Measurements from ENCODE around the gene JUN.

The JUN gene

DNA sequence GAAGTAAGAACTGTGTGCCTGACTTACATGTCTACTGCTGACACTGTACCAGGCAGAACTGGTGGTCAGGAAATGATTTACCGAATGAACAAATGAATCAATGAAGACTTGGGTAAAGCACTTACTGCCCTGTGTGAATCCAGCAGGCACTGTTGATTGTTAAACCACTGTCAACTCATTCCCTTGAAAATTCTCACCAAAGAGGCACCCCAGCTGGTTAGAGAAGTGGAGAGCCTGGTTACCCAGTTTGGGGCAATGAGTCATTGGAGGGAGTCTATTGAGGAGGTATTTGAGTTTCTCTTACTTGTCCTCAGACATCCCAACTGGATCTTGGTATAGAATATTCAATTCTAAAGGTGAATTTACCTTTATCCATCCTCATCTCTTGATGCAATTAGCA, 34.2 kb downstream of the JUN start:
- H3K4me1 ChIP-seq (ENCODE audit: control insufficient read depth, insufficient read depth, low read length) = peaks cover 3% of the 10 kb centered on the region
- H3K4me3 ChIP-seq (ENCODE audit: low read depth, low read length) = no peak overlapping the region
- no peaks in the 10 kb centered on the region for H3K9me3 ChIP-seq (ENCODE audit: control insufficient read depth, insufficient read depth, low read depth, low read length)
- H3K27ac ChIP-seq (ENCODE audit: extremely low read depth, low read depth, low read length) = no peak overlapping the region
- ChIA-PET POLR2A (no interaction called here), CTCF (interaction anchor here (1.1 to 1.4 kb wide), 2 partner anchors 9 to 19 kb away, joined by 3 to 4 read pairs; no protein-coding TSS in a partner anchor)
- H3K36me3 ChIP-seq (ENCODE audit: control insufficient read depth in 2 of 2, insufficient read depth in 1 of 2, low read length in 2 of 2) = no peaks in the 10 kb centered on the region
- TF ChIP-seq, protein P1, sequence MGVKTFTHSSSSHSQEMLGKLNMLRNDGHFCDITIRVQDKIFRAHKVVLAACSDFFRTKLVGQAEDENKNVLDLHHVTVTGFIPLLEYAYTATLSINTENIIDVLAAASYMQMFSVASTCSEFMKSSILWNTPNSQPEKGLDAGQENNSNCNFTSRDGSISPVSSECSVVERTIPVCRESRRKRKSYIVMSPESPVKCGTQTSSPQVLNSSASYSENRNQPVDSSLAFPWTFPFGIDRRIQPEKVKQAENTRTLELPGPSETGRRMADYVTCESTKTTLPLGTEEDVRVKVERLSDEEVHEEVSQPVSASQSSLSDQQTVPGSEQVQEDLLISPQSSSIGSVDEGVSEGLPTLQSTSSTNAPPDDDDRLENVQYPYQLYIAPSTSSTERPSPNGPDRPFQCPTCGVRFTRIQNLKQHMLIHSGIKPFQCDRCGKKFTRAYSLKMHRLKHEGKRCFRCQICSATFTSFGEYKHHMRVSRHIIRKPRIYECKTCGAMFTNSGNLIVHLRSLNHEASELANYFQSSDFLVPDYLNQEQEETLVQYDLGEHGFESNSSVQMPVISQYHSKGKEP (tag by site-specific recombination; IDR thresholded peaks at IDR 0.05) = no peak
- TF ChIP-seq YY1 (tag by site-specific recombination; IDR thresholded peaks at IDR 0.05) (no peak), ZNF549 (tag by site-specific recombination; IDR thresholded peaks at IDR 0.05) (no peak), GLIS1 (tag by site-specific recombination; IDR thresholded peaks at IDR 0.05) (no peak), KLF17 (tag by site-specific recombination; IDR thresholded peaks at IDR 0.05) (no peak), SALL2 (tag by site-specific recombination; IDR thresholded peaks at IDR 0.05; ENCODE audit: borderline replicate concordance) (no peak), KLF7 (tag by site-specific recombination; IDR thresholded peaks at IDR 0.05; ENCODE audit: borderline replicate concordance) (no peak), ZBTB1 (tag by site-specific recombination; IDR thresholded peaks at IDR 0.05) (no peak), ZNF677 (tag by site-specific recombination; IDR thresholded peaks at IDR 0.05) (no peak), SCRT1 (tag by site-specific recombination; IDR thresholded peaks at IDR 0.05; ENCODE audit: borderline replicate concordance) (no peak)

GRCh38 chr1:58748666-58749065, 35.2 kb downstream of the JUN start:
- Histone ChIP-seq H3K4me3 (ENCODE audit: low read depth, low read length) (no peak overlapping the region), H3K27ac (ENCODE audit: extremely low read depth, low read depth, low read length) (no peak overlapping the region), H3K36me3 (ENCODE audit: control insufficient read depth in 2 of 2, insufficient read depth in 1 of 2, low read length in 2 of 2) (no peaks in the 10 kb centered on the region), H3K4me1 (ENCODE audit: control insufficient read depth, insufficient read depth, low read length) (peaks cover 3% of the 10 kb centered on the region), H3K9me3 (ENCODE audit: control insufficient read depth, insufficient read depth, low read depth, low read length) (no peaks in the 10 kb centered on the region)
- ChIA-PET POLR2A (no interaction called here), CTCF (interaction anchor here (0.6 to 1.4 kb wide), 4 partner anchors 8 to 137 kb away, joined by 3 to 5 read pairs (median 4); no protein-coding TSS in a partner anchor)
- no peak for TF ChIP-seq ZNF626 (tag by site-specific recombination; IDR thresholded peaks at IDR 0.05)
- no peak for TF ChIP-seq ZNF404 (tag by site-specific recombination; IDR thresholded peaks at IDR 0.05)
- TF ChIP-seq SP7 (tag by site-specific recombination; IDR thresholded peaks at IDR 0.05) = peak; percentile 86
- peak; percentile 46; the same call in 1 of the 2 replicates for TF ChIP-seq FEZF1 (tag by site-specific recombination; IDR thresholded peaks at IDR 0.05)
- TF ChIP-seq, protein P2, sequence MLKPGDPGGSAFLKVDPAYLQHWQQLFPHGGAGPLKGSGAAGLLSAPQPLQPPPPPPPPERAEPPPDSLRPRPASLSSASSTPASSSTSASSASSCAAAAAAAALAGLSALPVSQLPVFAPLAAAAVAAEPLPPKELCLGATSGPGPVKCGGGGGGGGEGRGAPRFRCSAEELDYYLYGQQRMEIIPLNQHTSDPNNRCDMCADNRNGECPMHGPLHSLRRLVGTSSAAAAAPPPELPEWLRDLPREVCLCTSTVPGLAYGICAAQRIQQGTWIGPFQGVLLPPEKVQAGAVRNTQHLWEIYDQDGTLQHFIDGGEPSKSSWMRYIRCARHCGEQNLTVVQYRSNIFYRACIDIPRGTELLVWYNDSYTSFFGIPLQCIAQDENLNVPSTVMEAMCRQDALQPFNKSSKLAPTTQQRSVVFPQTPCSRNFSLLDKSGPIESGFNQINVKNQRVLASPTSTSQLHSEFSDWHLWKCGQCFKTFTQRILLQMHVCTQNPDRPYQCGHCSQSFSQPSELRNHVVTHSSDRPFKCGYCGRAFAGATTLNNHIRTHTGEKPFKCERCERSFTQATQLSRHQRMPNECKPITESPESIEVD (tag by site-specific recombination; IDR thresholded peaks at IDR 0.05) = peak; percentile 87
- peak; percentile 94 for TF ChIP-seq WT1 (tag by site-specific recombination; IDR thresholded peaks at IDR 0.05)

DNA sequence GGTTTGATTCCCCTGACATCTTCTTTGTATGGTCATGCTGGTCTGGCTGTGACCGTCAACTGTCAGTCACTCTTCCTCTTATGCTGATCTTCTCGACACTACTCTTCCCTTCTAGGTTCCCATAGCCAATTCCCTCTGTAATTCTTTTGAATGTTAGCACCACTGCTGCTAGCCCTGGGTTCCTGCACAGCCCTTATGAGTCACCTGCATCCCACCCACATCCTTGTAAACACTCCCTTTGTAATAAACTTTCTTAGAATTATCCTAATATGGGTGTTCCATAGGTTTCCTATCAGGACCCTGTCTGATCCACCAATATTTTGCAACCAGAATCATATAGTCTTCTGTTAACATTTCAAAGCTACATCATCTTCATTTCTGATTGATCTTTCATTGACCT, 37.1 kb downstream of the JUN start:
- CTCF ChIA-PET = interaction anchor here (0.5 to 0.7 kb wide), 2 partner anchors 13 to 37 kb away, joined by 3 to 4 read pairs; partner anchors contain the start of gene JUN

More for the DNA sequence above, 37.1 kb downstream of the JUN start:
- TF ChIP-seq ZNF621 (tag by site-specific recombination; IDR thresholded peaks at IDR 0.05) = no peak
- no peak for TF ChIP-seq ZNF354C (tag by site-specific recombination; IDR thresholded peaks at IDR 0.05; ENCODE audit: borderline replicate concordance, low read depth)
- Histone ChIP-seq H3K4me1 (ENCODE audit: control insufficient read depth, insufficient read depth, low read length) (peaks cover 3% of the 10 kb centered on the region), H3K36me3 (ENCODE audit: control insufficient read depth in 2 of 2, insufficient read depth in 1 of 2, low read length in 2 of 2) (no peaks in the 10 kb centered on the region), H3K27ac (ENCODE audit: extremely low read depth, low read depth, low read length) (no peak overlapping the region), H3K4me3 (ENCODE audit: low read depth, low read length) (no peak overlapping the region), H3K9me3 (ENCODE audit: control insufficient read depth, insufficient read depth, low read depth, low read length) (no peaks in the 10 kb centered on the region)
- POLR2A ChIA-PET = interaction anchor here (0.6 kb wide), 1 partner anchor 13 kb away, joined by 3 read pairs; no protein-coding TSS in a partner anchor
